HL-60 (cell line): ENCODE results near the gene UBN1.

ENCODE experiments used
- DNase-seq, 2 experiments: peaks; one replicate each; pipeline ENCODE4 v3.0.0-alpha.2; 2010 to 2020; ENCODE audit warnings: low read depth in 1 of 2, low spot score in 1 of 2
- H3K27ac ChIP-seq: fragments of 250-450 bp; sonication (Bioruptor Pico); replicated peaks from 2 replicates; pipeline ENCODE4 v1.5.1; 2020; ENCODE audit warnings: mild to moderate bottlenecking, moderate library complexity
- H3K27me3 ChIP-seq: fragments of 250-450 bp; sonication (Bioruptor Pico); 2 replicates; pipeline ENCODE4 v1.5.1; 2021; ENCODE audit warnings: mild to moderate bottlenecking, moderate library complexity; ENCODE audit not compliant: insufficient read depth, poor library complexity, severe bottlenecking
- H3K4me3 ChIP-seq: replicated peaks from 2 replicates; pipeline ENCODE4 v1.5.1; 2011; ENCODE audit warnings: mild to moderate bottlenecking, control low read depth, low read length; ENCODE audit not compliant: insufficient read depth
- GABPA ChIP-seq: IDR thresholded peaks from 2 replicates; pipeline ENCODE4 v1.6.1; 2012; ENCODE audit warnings: low read depth
- POLR2AphosphoS5 ChIP-seq: IDR thresholded peaks from 2 replicates; pipeline ENCODE4 v1.6.1; 2012; ENCODE audit warnings: low read depth
- SPI1 ChIP-seq: IDR thresholded peaks from 2 replicates; pipeline ENCODE4 v1.6.1; 2012; ENCODE audit warnings: low read depth, mild to moderate bottlenecking, borderline replicate concordance
- TF ChIP-seq, protein P1 (sequence below): IDR thresholded peaks from one replicate; pipeline ENCODE4 v1.5.1; 2011; ENCODE audit warnings: low read length, control low read depth, inconsistent platforms; ENCODE audit not compliant: insufficient read depth
- TF ChIP-seq, protein P2 (sequence below): IDR thresholded peaks from 2 replicates; pipeline ENCODE4 v1.6.1; 2012; ENCODE audit warnings: low read depth; ENCODE audit not compliant: insufficient replicate concordance

UBN1 gene

DNA sequence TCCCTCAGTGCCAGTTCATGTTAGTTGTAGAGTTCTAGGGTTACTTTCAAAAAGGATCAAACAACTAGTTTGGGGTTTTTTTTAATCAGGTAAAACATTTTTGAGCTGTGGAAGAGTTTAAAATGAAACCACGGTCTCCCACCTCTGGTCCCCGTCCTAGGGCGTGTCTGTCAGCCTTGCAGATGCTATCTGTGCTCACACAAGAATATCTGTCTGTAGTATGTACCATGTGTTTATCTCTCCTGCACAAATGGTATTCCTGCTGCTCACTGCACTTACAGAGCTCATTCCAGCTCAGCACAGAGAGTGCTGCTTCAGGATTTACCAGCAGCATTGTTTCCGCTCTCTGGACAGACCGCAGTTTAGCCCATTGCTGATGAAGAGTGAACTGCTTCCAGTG lies 38.9 kb downstream of the UBN1 start:
- no peak overlapping the region for H3K4me3 ChIP-seq
- no peak overlapping the region for H3K27ac ChIP-seq
- no peak for DNase-seq
- TF ChIP-seq, protein P1, sequence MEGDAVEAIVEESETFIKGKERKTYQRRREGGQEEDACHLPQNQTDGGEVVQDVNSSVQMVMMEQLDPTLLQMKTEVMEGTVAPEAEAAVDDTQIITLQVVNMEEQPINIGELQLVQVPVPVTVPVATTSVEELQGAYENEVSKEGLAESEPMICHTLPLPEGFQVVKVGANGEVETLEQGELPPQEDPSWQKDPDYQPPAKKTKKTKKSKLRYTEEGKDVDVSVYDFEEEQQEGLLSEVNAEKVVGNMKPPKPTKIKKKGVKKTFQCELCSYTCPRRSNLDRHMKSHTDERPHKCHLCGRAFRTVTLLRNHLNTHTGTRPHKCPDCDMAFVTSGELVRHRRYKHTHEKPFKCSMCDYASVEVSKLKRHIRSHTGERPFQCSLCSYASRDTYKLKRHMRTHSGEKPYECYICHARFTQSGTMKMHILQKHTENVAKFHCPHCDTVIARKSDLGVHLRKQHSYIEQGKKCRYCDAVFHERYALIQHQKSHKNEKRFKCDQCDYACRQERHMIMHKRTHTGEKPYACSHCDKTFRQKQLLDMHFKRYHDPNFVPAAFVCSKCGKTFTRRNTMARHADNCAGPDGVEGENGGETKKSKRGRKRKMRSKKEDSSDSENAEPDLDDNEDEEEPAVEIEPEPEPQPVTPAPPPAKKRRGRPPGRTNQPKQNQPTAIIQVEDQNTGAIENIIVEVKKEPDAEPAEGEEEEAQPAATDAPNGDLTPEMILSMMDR, result no peak
- TF ChIP-seq SPI1, result no peak
- TF ChIP-seq, protein P2, sequence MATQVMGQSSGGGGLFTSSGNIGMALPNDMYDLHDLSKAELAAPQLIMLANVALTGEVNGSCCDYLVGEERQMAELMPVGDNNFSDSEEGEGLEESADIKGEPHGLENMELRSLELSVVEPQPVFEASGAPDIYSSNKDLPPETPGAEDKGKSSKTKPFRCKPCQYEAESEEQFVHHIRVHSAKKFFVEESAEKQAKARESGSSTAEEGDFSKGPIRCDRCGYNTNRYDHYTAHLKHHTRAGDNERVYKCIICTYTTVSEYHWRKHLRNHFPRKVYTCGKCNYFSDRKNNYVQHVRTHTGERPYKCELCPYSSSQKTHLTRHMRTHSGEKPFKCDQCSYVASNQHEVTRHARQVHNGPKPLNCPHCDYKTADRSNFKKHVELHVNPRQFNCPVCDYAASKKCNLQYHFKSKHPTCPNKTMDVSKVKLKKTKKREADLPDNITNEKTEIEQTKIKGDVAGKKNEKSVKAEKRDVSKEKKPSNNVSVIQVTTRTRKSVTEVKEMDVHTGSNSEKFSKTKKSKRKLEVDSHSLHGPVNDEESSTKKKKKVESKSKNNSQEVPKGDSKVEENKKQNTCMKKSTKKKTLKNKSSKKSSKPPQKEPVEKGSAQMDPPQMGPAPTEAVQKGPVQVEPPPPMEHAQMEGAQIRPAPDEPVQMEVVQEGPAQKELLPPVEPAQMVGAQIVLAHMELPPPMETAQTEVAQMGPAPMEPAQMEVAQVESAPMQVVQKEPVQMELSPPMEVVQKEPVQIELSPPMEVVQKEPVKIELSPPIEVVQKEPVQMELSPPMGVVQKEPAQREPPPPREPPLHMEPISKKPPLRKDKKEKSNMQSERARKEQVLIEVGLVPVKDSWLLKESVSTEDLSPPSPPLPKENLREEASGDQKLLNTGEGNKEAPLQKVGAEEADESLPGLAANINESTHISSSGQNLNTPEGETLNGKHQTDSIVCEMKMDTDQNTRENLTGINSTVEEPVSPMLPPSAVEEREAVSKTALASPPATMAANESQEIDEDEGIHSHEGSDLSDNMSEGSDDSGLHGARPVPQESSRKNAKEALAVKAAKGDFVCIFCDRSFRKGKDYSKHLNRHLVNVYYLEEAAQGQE, result no peak
- TF ChIP-seq GABPA, result no peak
- no peak for TF ChIP-seq POLR2AphosphoS5
- H3K27me3 ChIP-seq, result no peaks in the 10 kb centered on the region

DNA sequence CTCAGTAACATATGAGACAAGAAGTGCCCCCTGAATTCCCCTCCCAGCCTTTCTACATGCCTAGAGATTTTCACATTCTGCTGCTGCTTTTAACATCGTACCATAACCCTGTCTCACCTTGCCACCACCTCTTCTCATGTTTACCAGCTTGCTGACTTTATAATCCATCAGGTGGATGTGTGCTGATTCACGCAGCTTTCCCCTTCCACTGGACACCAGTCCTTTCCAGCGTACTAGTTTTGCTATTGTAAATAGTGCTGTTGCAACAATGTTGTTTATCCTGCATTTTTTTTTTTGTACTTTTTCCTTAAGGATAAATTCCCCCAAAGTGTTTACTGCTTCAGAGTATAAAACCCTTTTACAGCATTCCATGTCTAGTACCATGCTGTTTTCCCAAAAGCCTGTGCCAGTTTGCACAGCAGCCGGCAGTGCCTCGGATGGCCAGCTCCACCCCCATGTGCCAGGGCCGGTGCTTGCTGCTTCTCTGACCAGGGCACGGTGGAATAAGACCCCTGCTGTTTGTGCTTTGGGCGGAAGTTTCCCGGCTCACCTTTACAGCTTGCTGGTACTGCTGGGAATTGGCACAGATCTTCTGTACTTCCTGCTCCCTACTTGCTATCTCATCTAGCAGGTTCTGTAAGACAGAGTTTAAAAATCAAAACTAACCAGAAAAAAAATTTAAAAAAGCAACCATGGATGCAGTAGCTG lies 41.3 kb downstream of the UBN1 start:
- DNase-seq, result no peak
- no peak overlapping the region for H3K4me3 ChIP-seq
- H3K27me3 ChIP-seq, result no peaks in the 10 kb centered on the region
- TF ChIP-seq, protein P1, result no peak
- no peak for TF ChIP-seq POLR2AphosphoS5
- TF ChIP-seq, protein P2, result no peak
- no peak overlapping the region for H3K27ac ChIP-seq

DNA sequence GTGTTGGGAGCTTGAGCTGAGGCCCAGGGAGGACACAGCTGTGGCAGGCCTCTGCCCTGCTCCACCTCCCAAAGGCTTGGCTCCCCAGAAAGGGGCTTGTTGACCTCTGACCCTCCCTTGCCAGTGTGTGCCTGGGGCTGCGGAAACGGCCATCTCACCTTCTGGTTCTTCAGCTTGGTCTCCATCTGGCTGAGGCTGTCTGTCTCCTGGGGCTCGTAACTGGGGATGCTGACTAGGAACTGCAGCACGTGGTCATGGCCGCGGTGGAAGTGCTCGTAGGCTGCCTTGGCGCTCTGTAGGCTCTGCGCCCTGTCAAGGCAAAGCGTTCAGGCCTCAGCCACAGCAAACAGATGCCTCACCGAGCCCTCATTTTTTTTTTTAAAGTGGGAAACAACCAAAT lies 42.7 kb downstream of the UBN1 start:
- H3K27ac ChIP-seq, result no peak overlapping the region
- DNase-seq, result no peak

More for the DNA sequence above, 42.7 kb downstream of the UBN1 start:
- no peaks in the 10 kb centered on the region for H3K27me3 ChIP-seq
- TF ChIP-seq, protein P1, result no peak
- TF ChIP-seq SPI1, result no peak
- no peak for TF ChIP-seq POLR2AphosphoS5
- TF ChIP-seq, protein P2, result no peak
- TF ChIP-seq GABPA, result no peak
- H3K4me3 ChIP-seq, result no peak overlapping the region
